Measurements from ENCODE around the gene FBP1.

FBP1 gene

DNA sequence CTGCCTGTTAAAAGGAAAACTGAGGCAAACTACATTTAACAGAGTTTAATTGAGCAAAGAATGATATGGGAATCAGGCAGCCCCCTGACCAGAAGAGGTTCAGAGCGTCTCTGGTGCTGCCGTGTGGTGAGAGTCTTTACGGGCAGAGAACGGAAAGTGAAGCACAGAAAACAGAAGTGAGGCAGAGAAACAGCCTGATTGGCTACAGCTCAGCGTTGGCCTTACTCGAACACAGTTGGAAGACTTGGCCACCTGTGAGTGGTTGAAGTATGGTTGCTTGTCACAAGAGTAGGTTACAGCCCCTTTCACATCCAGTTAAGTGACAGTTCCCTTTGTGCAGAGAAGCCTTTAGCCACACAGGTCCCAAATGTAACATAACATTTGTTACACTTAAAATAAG is 16.9 kb upstream of the FBP1 start:
- no peak for DNase-seq (ENCODE audit: low read depth)

DNA sequence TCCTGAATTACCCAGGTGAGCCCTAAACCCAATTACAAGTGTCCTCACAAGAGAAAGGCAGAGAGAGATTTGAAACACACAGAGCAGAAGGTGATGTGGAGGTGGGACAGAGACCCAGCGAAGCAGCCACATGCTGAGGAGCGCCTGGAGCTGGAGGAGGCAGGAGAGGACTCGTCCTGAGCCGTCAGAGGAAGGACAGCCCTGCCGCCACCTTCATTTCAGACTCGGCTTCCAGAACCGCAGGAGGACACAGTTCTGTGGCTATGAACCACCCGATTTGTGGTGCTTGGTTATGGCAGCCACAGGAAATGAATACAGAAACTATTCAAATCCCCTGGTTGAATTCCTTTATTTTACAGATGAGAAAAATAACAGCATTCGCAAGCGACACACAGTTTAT is 16.4 kb upstream of the FBP1 start:
- no peak for DNase-seq (ENCODE audit: low read depth)

DNA sequence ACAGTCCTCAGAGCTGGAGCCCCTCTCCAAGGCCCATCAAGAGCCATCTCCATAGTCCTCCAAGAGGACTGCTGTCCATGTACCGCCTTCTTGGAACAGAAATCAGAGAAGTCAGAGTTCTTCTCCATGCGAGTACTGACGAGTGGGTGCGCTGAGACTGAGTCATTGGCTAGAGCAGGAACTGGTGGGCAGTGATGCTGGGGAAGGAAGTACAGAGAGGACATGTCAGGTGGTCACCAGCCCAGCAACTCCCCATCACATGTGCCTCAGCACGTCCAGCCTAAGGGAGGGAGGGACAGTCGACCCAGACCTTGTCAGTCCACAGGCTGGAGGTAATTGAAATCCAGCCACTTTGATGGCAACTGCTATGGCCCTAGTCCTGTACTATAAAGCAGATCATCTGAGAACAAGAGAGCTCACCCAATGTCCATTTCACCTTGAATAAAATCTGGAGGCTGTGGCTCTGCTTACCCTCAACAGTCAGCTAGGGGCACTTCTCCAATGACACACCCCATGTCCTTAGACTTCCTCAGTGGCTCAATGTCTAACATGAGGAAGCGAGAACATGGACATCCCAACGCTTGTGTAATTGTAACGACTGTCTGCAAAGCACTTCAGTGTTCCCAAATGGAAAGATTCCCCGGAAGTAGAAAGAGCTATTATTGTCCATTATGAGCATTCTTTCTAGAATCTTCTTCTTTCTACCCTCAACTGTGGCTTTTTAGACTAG is 15.0 kb upstream of the FBP1 start:
- no peak for DNase-seq (ENCODE audit: low read depth)

DNA sequence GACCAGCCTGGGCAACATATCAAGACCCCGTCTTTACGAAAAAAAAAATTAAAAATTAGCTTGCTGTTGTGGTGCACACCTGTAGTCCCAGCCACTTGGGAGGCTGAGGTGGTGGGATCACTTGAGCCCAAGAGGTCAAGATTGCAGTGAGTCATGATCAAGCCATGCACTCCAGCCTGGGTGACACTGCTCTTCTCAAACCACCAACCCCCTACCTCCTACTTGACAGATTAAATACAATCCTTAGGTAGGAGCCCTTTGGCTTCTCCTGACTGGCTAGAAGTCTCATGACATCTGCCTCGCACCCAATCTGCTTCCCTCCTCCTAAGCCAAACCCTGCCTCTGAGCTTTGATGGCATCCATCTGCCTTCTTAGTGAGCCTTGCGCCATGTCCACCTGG is 11.6 kb upstream of the FBP1 start:
- no peak for DNase-seq (ENCODE audit: low read depth)

DNA sequence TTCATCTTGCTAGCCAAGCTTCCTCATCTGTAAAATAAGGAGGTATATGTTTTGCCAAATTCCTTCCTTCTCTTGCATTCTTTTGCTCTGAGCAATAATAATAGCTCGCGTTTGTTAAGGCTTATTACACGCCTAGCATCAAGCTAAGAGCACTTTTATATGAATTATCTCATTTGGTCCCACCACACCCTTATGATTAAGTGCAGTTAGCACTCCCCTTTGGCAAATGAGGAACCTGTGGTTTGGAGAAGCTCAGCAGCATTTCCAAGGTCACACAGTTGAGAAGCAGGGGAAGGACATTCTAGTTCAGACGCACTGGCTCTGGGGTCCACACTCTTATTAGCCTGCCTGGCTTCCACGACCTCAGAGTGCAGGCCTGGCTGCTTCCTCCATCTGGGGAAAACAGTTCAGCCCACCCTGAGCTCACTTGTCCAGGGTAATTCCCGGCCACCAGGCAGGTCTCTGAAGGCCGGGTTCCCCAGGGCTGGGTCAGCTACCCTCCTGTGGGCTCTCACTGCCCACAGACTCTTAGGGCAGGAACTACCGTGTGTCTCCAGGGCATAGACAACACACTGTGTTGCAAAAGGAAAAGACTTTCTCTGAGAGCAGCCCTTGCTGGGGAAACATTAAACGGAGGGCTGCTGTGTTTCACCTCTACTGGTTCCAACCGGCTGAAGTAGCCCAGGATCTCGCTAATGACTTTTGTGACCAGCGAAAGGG is 9.9 kb upstream of the FBP1 start:
- no peak for DNase-seq (ENCODE audit: low read depth)

DNA sequence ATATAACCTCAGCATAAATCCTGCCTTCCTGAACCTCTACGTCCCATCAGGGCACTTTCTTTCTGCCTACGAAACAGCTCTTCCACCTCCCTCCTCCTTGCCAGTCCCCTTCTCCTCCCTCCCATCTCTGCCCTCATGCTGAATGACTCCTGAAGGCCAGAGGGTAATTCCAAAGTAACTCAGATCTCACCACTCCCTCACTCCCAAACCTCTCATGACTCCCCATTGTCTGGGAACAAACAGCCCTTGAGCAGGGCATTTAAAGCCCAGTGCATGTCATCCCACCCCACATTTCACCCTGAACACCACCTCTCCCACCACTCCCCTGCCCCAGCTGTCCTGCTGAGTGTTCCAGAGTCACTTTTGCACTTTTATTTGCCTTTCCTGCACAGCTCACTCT is 8.9 kb upstream of the FBP1 start:
- no peak for DNase-seq (ENCODE audit: low read depth)

DNA sequence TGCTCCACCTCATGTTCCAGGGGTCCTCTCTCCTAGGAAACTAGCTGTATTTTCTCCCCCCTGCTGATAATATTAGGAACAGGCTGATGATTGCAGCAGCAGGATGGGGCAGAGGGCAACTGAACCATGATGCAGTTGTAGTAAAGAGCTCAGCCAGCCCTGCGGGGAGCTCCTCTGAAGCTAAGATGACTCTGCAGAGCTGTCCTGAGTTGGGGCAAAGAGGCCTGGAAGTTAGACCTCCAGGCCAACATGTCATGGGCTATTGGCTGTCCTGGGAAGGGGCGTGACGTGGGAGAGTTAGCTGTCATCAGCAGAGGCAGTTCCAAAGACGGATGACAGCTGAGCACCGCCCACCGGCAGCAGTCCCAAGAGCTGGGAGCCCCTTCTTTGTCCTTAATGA is 6.6 kb upstream of the FBP1 start:
- DNase-seq (ENCODE audit: low read depth) = no peak

DNA sequence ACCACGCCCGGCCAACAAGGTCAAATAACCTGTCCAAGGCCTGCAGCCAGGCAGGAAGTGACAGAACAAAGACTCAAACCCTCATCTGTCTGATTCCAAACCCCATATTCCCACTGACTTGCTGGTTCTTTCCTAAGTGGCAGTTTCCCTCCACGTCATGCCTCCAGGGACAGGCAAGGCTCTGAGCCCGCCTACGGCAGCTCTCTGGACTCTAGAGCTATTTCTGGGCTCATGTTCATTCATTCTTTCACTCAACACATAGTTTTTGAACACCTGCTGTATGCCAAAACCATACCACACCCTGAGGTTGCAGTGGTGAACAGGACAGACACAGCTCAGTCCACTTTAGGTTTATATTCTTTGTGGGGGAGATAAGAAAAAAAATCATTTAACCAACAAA is 5.2 kb upstream of the FBP1 start:
- no peak for DNase-seq (ENCODE audit: low read depth)

DNA sequence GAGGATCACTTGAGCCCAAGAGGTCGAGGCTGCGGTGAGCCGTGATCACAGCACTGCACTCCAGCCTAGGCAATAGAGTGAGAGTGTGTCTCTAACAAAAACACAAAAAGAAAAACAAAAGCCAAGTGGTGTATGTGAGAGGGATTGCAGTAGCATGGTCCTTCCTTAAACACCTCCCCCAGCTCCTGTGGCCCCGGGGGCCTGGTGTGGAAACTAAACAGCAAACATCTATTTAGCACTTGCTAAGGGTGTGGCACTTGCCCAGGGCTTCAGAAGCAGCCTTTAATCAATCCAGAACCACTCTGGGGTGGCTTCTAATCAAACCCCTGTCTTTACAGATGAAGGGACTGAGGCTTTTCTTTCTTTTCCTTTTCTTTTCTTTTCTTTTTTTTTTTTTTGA is 4.4 kb upstream of the FBP1 start:
- DNase-seq (ENCODE audit: low read depth) = no peak

DNA sequence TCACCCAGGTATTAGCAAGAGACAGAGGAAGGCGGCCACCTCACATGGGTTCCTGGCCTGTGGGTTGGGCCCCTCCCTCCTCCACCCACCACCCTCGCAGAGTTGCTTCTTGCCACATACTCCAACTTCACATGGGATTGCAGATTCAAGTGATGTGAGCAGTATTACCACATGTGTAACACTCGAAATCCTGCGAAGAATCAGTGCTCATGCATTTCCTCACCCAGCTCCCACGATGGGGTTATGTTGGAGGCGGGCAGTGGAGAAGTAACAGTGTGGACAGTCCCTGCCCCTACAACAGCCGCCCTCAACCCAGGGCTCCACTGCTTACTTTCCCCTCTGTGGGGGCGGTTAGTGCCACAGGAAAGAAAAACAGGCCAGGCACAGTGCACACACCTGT is 3.9 kb upstream of the FBP1 start:
- no peak for DNase-seq (ENCODE audit: low read depth)

DNA sequence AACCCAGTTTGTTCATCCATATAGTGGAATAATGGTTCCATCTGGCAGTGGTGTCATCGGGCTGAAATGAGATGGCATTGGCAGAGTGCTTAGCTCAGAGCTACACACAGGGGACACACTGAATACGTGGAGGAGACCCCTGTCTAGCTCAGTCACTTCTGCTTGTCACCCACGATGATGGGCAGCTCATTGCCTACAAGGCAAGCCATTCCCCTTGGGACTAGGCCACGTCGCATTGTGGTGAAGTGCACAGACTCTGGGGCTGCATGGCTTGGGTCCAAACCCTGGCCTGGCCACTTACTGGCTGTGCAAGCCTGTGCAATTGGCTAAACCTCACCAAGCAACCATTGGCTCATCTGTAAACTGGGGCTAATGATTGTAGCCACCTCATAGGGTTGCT is 3.2 kb upstream of the FBP1 start:
- no peak for DNase-seq (ENCODE audit: low read depth)

DNA sequence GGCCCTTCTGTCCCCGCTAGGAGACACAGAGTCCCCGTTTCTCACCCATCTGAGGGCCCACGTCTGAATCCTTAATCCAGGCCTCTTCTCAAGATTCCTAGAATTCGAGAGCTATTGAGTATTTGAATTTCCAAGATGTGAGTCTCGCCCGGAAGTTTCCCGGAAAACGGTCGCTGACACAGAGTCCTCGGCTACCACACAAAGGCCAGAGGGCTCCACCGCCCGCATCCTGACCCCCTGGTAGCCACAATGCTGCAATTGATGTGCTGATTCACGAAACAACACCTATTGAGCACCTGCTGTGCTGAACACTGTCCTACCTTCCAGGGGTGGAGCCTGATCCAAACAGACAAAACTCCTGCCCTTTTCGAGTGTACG is 670 bp upstream of the FBP1 start:
- no peak for DNase-seq (ENCODE audit: low read depth)

DNA sequence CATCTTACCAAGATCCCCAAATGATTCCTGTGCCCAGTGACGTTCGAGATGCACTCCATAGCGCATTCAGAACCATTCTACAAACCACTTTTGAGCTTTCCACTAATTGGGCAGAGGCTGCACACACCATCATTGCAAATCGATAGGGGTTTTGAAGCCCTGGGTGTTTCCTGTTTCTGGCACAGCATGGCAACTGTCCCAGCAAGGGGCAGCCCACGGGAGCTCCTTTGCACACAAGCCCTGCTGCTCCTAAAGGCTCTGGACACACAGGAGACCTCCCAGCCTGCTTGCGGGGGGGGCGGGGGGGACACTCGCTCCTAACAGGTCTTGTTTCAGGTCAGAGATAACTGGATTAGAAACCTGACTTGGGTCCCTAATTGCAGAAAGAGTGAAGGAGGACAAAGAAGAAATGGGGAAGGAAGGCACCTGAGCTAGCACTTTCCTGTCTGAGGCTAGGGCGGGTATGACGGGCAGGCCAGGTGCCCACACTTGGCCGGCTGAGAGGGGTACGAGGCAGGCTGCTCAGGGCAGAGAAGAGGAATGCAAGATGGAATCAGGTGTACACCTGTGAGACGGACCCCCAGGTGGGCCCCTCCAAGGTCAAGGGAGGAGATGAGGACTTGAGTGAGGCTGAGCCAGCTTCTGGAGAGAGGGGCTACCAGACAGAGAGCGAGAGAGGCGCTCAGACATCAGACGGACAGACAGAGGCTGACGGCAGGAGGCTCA is 820 bp downstream of the FBP1 start:
- no peak for DNase-seq (ENCODE audit: low read depth)

DNA sequence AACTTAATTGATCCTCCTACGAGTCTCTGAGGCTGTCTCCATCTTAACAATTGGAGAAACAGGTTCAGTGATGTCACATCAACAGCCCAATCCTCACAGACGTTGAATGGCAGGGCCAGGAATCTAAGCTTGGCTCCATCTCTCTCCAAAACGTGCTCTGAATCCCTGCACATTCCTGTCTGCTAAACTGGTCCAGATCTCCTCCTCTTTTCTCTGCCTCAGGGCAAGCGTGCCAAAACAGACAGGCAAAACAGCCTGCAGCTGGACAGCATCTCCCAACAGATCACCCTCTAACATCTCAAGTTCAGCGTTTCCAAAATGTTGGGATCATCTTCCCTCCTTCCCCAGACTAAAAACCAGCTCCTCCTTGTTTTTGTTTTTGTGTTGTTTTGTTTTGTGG is 6.6 kb downstream of the FBP1 start:
- no peak for DNase-seq (ENCODE audit: low read depth)

DNA sequence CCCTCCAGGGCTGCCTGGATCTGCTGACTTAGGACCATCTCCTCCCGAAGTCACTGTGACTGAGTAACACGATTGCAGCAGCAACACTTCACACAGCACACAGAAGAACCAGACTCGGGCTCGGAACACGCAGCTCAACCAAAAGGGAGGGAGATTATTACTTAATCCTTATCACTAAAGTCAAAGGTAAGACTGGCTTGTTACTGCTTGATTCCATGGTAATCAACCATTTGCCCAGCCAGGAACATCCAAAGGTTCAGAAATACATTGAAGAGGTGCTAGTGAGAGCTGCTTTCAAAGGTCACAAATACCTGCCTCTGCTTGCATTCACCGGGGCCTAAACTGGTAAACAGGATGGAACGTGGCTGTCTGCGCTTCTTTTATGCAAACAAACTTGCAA is 7.7 kb downstream of the FBP1 start:
- DNase-seq (ENCODE audit: low read depth) = no peak

DNA sequence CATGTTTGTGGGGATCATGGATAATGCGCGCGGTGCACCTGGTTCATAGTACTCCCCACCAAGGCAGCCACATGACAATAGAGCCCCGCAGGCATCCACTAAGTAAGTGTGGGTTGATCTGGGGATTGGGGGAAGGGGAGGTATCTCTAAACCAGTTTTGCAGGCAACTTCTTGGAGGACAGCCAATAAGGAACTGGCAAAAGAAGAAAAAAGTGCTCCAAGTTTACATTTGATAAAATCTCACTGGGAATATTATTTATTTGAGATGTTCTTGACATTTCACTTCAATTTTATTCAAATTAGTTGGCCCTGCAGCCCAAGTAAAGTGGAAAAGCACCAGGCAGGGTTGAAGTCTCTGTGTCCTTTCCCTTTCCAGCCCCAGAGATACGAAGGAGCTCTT is 8.5 kb downstream of the FBP1 start:
- no peak for DNase-seq (ENCODE audit: low read depth)

DNA sequence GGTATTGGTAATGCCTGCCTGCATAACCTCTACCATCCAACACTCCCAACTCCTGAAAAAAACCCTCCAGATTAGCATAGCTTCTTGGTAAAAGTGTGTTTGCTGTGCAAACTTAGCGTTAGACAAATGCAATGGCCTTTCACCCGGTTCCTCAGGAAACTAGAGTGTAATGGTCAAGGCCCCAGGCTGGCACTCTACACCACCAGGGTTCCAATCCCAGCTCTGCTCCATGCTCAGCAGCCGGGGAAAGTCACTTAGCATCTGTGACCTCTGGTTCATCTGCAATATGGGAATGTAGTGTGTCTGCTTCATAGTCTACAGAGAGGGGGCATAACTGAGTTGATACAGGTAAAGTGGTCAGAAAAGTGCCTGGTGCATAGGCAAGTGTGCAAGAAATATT is 9.0 kb downstream of the FBP1 start:
- DNase-seq (ENCODE audit: low read depth) = no peak

DNA sequence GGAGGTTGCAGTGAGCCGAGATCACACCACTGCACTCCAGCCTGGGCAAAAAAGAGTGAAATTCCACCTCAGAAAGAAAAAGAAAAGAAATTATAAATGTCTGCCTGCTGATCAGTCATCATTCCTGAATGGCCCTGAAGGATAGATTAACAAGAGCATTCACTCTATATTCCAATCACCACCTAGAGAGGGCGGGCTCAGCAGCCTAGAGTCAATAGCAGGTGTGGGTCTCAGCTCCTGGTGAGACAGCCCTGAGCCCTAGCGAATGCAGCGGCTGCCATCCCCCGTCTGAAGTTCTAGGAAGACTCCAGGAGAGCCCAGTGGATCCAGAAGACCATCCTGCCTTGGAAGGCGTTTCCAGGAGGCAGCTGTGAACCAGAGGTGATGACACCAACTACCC is 12.0 kb downstream of the FBP1 start:
- DNase-seq (ENCODE audit: low read depth) = no peak

DNA sequence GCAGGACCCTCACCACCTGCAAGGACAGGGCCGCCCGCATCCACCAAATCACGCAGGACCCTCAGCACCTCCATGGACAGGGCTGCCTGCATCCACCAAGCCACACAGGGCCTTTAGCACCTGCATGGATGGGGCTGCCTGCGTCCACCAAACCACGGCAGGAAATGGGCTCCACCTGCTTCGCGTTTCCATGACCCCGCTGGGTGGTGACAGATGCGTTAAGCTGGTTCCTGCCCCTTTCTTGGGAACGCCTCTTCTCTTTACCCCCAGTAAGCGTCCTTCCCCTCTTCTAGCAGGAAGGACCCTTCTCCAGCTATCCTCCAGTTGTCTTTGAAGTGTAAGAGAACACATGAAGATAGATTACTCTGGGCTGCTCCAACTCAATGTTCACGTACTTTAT is 13.5 kb downstream of the FBP1 start:
- DNase-seq (ENCODE audit: low read depth) = no peak

DNA sequence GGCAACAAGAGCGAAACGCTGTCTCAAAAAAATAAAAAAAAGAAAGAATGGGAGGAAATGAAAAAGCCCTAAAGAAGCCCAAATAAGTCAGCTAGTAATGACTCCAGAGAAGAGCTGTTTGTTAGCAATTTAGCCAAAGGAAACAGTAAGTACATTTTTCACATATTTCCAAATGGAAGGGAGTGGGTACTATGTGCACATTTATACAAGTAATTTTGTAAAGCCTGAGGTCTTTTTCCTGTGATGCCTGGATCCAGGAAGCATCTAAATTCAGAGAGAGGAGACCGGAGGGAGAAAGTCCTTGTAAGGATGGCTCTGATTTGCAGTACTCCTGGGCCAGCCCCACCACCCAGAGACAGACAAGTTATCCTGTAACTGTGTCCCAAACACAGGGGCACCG is 14.7 kb downstream of the FBP1 start:
- DNase-seq (ENCODE audit: low read depth) = no peak

DNA sequence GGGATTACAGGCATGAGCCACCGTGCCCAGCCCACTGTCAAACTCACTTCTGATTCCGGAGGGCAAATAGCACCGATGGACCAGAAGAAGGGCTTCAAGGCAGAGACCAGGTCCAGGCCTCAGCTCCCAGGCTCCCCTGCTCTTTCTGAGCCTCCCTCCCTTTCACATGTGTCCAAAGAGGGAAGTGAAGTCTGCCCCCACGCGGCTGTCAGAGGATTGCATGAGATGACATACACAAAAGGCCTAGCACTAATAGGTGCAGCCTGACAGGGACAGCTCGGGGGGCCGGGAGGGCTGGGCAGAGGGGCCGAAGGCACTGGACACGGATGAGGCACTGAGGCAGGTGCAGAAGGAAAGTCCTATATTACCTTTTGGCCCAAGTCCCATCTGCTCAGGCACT is 16.1 kb downstream of the FBP1 start:
- DNase-seq (ENCODE audit: low read depth) = no peak

DNA sequence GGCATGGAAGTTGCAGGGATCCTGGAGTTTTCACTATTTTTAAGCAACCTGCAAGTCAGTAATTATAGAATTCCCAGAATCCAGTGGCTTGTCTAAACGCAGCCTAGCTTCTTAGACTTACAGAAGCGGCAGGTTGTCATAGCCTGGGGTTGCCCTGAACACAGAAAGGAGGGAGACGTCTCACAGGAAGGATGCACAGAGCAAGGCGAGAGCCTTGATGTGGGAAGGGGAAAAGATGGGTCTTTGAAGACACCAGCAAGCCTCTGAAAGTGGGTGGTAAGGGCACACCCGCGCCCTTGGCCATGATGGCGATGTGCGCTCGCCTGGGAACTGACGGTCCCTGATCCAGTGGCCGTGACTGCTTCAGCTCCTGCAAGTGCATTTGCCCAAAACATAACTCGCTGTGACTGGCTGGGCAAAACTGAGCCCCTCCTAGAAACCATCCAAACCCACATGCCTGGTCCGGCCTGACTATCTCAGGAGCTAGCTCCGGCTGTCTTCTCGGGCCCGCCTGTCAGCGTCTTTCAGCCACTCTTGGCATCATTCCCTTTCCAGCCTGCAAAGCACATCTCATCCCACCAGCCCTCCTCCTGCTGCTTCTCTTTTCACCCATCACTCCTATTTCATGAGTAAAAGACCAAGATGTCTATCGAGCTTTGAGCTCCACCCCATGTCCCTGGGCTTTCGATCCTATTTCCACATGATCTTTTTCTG is 17.1 kb downstream of the FBP1 start:
- DNase-seq (ENCODE audit: low read depth) = no peak

DNA sequence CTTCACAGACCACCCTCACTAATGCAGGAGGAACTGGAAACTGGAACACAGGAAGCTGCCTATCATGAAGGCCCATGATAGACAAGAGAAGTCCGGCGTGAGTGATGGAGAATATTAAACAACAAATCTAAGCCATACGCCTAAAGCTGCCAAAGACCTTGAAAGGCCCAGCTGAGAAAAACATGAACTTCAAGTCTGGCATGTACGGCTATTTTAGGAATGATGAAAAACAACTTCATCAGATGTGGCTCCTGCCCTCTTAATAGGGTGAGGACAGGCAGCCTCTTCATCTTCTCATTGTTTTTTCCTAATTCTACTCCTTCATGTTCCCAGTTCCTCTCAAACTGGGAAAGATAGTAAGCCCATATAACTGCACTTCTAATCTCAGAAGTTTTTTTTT is 20.3 kb downstream of the FBP1 start:
- DNase-seq (ENCODE audit: low read depth) = no peak
